Activated CD8-positive, alpha-beta memory T cell treated with anti-CD3 and anti-CD28 coated beads, Interleukin-2, amount 50 U/mL, for 4 hours (primary cell): ENCODE measurements around the gene COL6A3.
"Not testable (repeated sequence)": the region's sequence is repeated elsewhere in the genome, so short reads cannot be mapped to it uniquely, and the experiment has no call there.

ENCODE experiments used
- DNase-seq: peaks from one replicate; pipeline ENCODE4 v3.0.0-alpha.2; 2020

The COL6A3 gene

GRCh38 chr2:237315170-237315828 is 98.7 kb downstream of the COL6A3 start:
- no peak for DNase-seq

GRCh38 chr2:237314681-237315080 is 99.3 kb downstream of the COL6A3 start:
- no peak for DNase-seq

GRCh38 chr2:237314198-237314597 is 99.8 kb downstream of the COL6A3 start:
- DNase-seq = no peak

- no peak for DNase-seq
These were observed 101.8 kb downstream of the COL6A3 start for GRCh38 chr2:237312021-237312755.

- no peak for DNase-seq
These were observed 103.3 kb downstream of the COL6A3 start for GRCh38 chr2:237310515-237311114.

- no peak for DNase-seq
These were observed 104.5 kb downstream of the COL6A3 start for GRCh38 chr2:237309416-237309815.

- no peak for DNase-seq
These were observed 105.0 kb downstream of the COL6A3 start for GRCh38 chr2:237309011-237309410.

GRCh38 chr2:237307474-237307873 is 106.5 kb downstream of the COL6A3 start:
- DNase-seq = no peak

- no peak for DNase-seq
These were observed 107.2 kb downstream of the COL6A3 start for GRCh38 chr2:237306787-237307170.

GRCh38 chr2:237306083-237306786 is 107.7 kb downstream of the COL6A3 start:
- DNase-seq = no peak

GRCh38 chr2:237305579-237305978 is 108.4 kb downstream of the COL6A3 start:
- DNase-seq = no peak

- DNase-seq = no peak
These were observed 109.0 kb downstream of the COL6A3 start for GRCh38 chr2:237304763-237305514.

GRCh38 chr2:237303244-237303643 is 110.7 kb downstream of the COL6A3 start:
- DNase-seq = not testable (repeated sequence)

GRCh38 chr2:237301595-237301994 is 112.4 kb downstream of the COL6A3 start:
- DNase-seq = no peak

GRCh38 chr2:237300739-237301138 is 113.2 kb downstream of the COL6A3 start:
- no peak for DNase-seq

- DNase-seq = no peak
These were observed 114.1 kb downstream of the COL6A3 start for GRCh38 chr2:237299906-237300305.

- DNase-seq = no peak
These were observed 115.5 kb downstream of the COL6A3 start for GRCh38 chr2:237298151-237299118.

GRCh38 chr2:237297421-237298150 is 116.4 kb downstream of the COL6A3 start:
- no peak for DNase-seq

GRCh38 chr2:237296756-237297155 is 117.2 kb downstream of the COL6A3 start:
- DNase-seq = no peak

GRCh38 chr2:237295889-237296480 is 118.0 kb downstream of the COL6A3 start:
- DNase-seq = no peak
